ENCODE measurements around the gene CFAP20DC. TPM values are rescaled to one million over a fixed set of nuclear protein-coding genes. Genes with fewer than 3 reads are reported as not detected.

Gene CFAP20DC
- polyA plus RNA-seq, 2 of the 4 experiments (the other 2 are of a cell fraction) = 2.5 to 6.0 TPM

- H3K27ac ChIP-seq = no peak overlapping the region
- ChIA-PET CTCF (no interaction called here), POLR2A (no interaction called here)
- H3K9me3 ChIP-seq = no peaks in the 10 kb centered on the region
- TF ChIP-seq E2F6 (IDR thresholded peaks at IDR 0.05; ENCODE audit: borderline replicate concordance, low read depth) = no peak
- no peak for TF ChIP-seq MAZ (IDR thresholded peaks at IDR 0.05; ENCODE audit: borderline replicate concordance, low read depth, low read length)
- no peak for TF ChIP-seq KDM1A (IDR thresholded peaks at IDR 0.05; ENCODE audit: low read depth)
- no peak for TF ChIP-seq MYC (IDR thresholded peaks at IDR 0.05; ENCODE audit: borderline replicate concordance, low read length)
- H3K4me1 ChIP-seq = no peaks in the 10 kb centered on the region
- 36% methylated on average over 1 of the region's 1 CpG for WGBS (ENCODE audit: missing lambda C conversion rate)
- ATAC-seq (no peak), DNase-seq (ENCODE audit: low read depth in 1 of 2, low spot score in 1 of 2) (no peak), FAIRE-seq (no peak)
- no peak overlapping the region for H3K4me3 ChIP-seq
- no peak overlapping the region for H3K4me2 ChIP-seq
Measured at GRCh38 chr3:58728723-58729122, 321.1 kb downstream of the CFAP20DC start.

- ChIA-PET CTCF (no interaction called here), POLR2A (no interaction called here)
- DNase-seq (ENCODE audit: low read depth in 1 of 2, low spot score in 1 of 2) = no peak
- Histone ChIP-seq H3K4me2 (no peak overlapping the region), H3K4me3 (no peak overlapping the region), H3K4me1 (no peaks in the 10 kb centered on the region), H3K27ac (no peak overlapping the region), H3K9me3 (no peaks in the 10 kb centered on the region)
- no peak for TF ChIP-seq MAX (IDR thresholded peaks at IDR 0.05)
- TF ChIP-seq GATA3 (IDR thresholded peaks at IDR 0.05; ENCODE audit: borderline replicate concordance) = no peak
- FAIRE-seq = no peak
- ATAC-seq = no peak
- 5% methylated on average over 7 of the region's 7 CpGs for WGBS (ENCODE audit: missing lambda C conversion rate)
Measured at GRCh38 chr3:58725326-58725853, 324.4 kb downstream of the CFAP20DC start.

GRCh38 chr3:58724336-58724735 is 325.5 kb downstream of the CFAP20DC start:
- Histone ChIP-seq H3K9me3 (no peaks in the 10 kb centered on the region), H3K4me3 (no peak overlapping the region), H3K4me2 (no peak overlapping the region), H3K27ac (no peak overlapping the region), H3K4me1 (no peaks in the 10 kb centered on the region)
- ChIA-PET POLR2A (no interaction called here), CTCF (no interaction called here)
- TF ChIP-seq SREBF2 (IDR thresholded peaks at IDR 0.05) (no peak), GATA3 (IDR thresholded peaks at IDR 0.05; ENCODE audit: borderline replicate concordance) (no peak), BCL3 (IDR thresholded peaks at IDR 0.05) (no peak), CBX2 (IDR thresholded peaks at IDR 0.05; ENCODE audit: borderline replicate concordance, low read depth) (no peak), ELK1 (IDR thresholded peaks at IDR 0.05; ENCODE audit: low read depth, low read length) (no peak), HES2 (IDR thresholded peaks at IDR 0.05) (no peak), ATOH8 (CRISPR knock-in tag; IDR thresholded peaks at IDR 0.05; ENCODE audit: low read depth) (no peak), FOSL2 (IDR thresholded peaks at IDR 0.05) (no peak), FOSL2 (CRISPR knock-in tag; IDR thresholded peaks at IDR 0.05) (no peak), FOXS1 (CRISPR knock-in tag; IDR thresholded peaks at IDR 0.05) (no peak), MAZ (IDR thresholded peaks at IDR 0.05; ENCODE audit: borderline replicate concordance, low read depth, low read length) (no peak), TP53 (CRISPR knock-in tag; IDR thresholded peaks at IDR 0.05) (no peak), MAX (IDR thresholded peaks at IDR 0.05) (no peak), EHMT2 (IDR thresholded peaks at IDR 0.05; ENCODE audit: low read depth) (no peak), REST (IDR thresholded peaks at IDR 0.05) (no peak), KDM5A (IDR thresholded peaks at IDR 0.05) (no peak), ZSCAN20 (CRISPR knock-in tag; IDR thresholded peaks at IDR 0.05) (no peak), RFX5 (IDR thresholded peaks at IDR 0.05) (no peak), EP300 (IDR thresholded peaks at IDR 0.05) (no peak), POLR2AphosphoS2 (conservative IDR thresholded peaks at IDR 0.05; ENCODE audit: low read length) (no peak)
- FAIRE-seq (no peak), ATAC-seq (no peak), DNase-seq (ENCODE audit: low read depth in 1 of 2, low spot score in 1 of 2) (no peak)
- WGBS (ENCODE audit: missing lambda C conversion rate) = 14% methylated on average over 11 of the region's 11 CpGs

Measured in A549 (cell line).